H1 (cell line): Measurements from ENCODE around the gene ZNF584. TPM values are rescaled to one million over a fixed set of nuclear protein-coding genes. Genes with fewer than 3 reads are reported as not detected.

Source experiments
- CTCF ChIA-PET: fragments of 300-600 bp; sonication (Branson Sonifier 250); formaldehyde crosslinking; loops from one replicate; lab custom pipeline; 2021; ENCODE audit not compliant: partially characterized antibody; lab: Charles Lee
- POLR2A ChIA-PET: fragments of 300-600 bp; sonication (Branson Sonifier 250); formaldehyde crosslinking; loops from one replicate; lab custom pipeline; 2021; ENCODE audit warnings: inconsistent platforms; ENCODE audit not compliant: partially characterized antibody; lab: Charles Lee
- DNase-seq, 2 experiments: peaks; one replicate each; pipeline versions ENCODE4 v3.0.0 to v3.0.0-alpha.2; 2010 to 2022; ENCODE audit warnings: low spot score in 2 of 2, low read depth in 1 of 2, mixed read lengths in 1 of 2
- FAIRE-seq: peaks from 2 replicates; lab custom pipeline; 2011; peaks lifted over from hg19 to GRCh38; lab: Jason Lieb, UNC
- H2AFZ ChIP-seq: 2 replicates; pipeline ENCODE4 v1.8.1; 2012; ENCODE audit warnings: low read length, inconsistent platforms
- H2AK5ac ChIP-seq: 2 replicates; pipeline ENCODE4 v1.6.1; 2013; ENCODE audit warnings: low read depth, low read length
- H2BK120ac ChIP-seq: replicated peaks from 2 replicates; pipeline ENCODE3; 2013; ENCODE audit warnings: low read depth, low read length, inconsistent platforms
- H2BK12ac ChIP-seq: 2 replicates; pipeline ENCODE4 v1.6.1; 2013; ENCODE audit warnings: low read depth, low read length
- H2BK15ac ChIP-seq: 2 replicates; pipeline ENCODE4 v1.6.1; 2013; ENCODE audit warnings: low read length
- H2BK20ac ChIP-seq: 2 replicates; pipeline ENCODE4 v1.6.1; 2013; ENCODE audit warnings: low read length
- H2BK5ac ChIP-seq: 2 replicates; pipeline ENCODE4 v1.6.1; 2013; ENCODE audit warnings: low read depth, low read length
- H3K14ac ChIP-seq: 2 replicates; pipeline ENCODE4 v1.6.1; 2013; ENCODE audit warnings: inconsistent platforms; ENCODE audit not compliant: insufficient read length
- H3K18ac ChIP-seq: 2 replicates; pipeline ENCODE4 v1.6.1; 2013; ENCODE audit warnings: low read length; ENCODE audit errors: extremely low read depth
- H3K23ac ChIP-seq: 2 replicates; pipeline ENCODE4 v1.6.1; 2013; ENCODE audit warnings: inconsistent platforms; ENCODE audit not compliant: insufficient read length
- H3K23me2 ChIP-seq: 2 replicates; pipeline ENCODE4 v1.6.1; 2013; ENCODE audit warnings: low read depth, low read length
- H3K27ac ChIP-seq: 2 replicates; pipeline ENCODE4 v1.6.1; 2011; ENCODE audit warnings: low read depth, low read length, inconsistent platforms
- H3K27me3 ChIP-seq, 4 experiments: replicated peaks in 1 of 4; 1 replicate in 1 of 4; 2 replicates in 3 of 4; pipeline versions ENCODE4 v1.6.1 to v1.8.1; 2011 to 2013; ENCODE audit warnings: low read length in 3 of 4, mild to moderate bottlenecking in 3 of 4, inconsistent platforms in 2 of 4, mixed read lengths in 2 of 4, moderate library complexity in 1 of 4; ENCODE audit not compliant: control insufficient read depth in 3 of 4, insufficient read depth in 3 of 4; ENCODE audit errors: extremely low read depth in 1 of 4
- H3K36me3 ChIP-seq, 4 experiments: 2 replicates each; pipeline versions ENCODE4 v1.6.1 to v1.8.1; 2011 to 2013; ENCODE audit warnings: mild to moderate bottlenecking in 4 of 4, low read length in 3 of 4, moderate library complexity in 2 of 4, control low read depth in 1 of 4, inconsistent platforms in 1 of 4; ENCODE audit not compliant: insufficient read depth in 4 of 4, control insufficient read depth in 2 of 4
- H3K4ac ChIP-seq: replicated peaks from 2 replicates; pipeline ENCODE3; 2013; ENCODE audit warnings: low read length, low read depth, mixed read lengths, inconsistent platforms; ENCODE audit not compliant: insufficient read length
- H3K4me1 ChIP-seq, 4 experiments: replicated peaks in 1 of 4; 1 replicate in 1 of 4; 2 replicates in 3 of 4; pipeline versions ENCODE4 v1.6.1 to v1.8.1; 2011 to 2013; ENCODE audit warnings: low read length in 3 of 4, inconsistent platforms in 2 of 4, mixed read lengths in 1 of 4; ENCODE audit not compliant: insufficient read depth in 4 of 4, control insufficient read depth in 3 of 4
- H3K4me2 ChIP-seq, 2 experiments: 2 replicates each; pipeline versions ENCODE4 v1.6.1 to v1.8.1; 2011 to 2013; ENCODE audit warnings: low read depth in 2 of 2, low read length in 2 of 2, control low read depth in 1 of 2, inconsistent platforms in 1 of 2, mild to moderate bottlenecking in 1 of 2; ENCODE audit not compliant: insufficient read depth in 1 of 2
- H3K4me3 ChIP-seq, 4 experiments: fragments of 200-600, 300-600 bp in 1 of 4; sonication (generic), shearing (Covaris generic), sonication (Bioruptor Twin) in 1 of 4; 2 replicates each; pipeline versions ENCODE4 v1.5.1 to v1.8.1; 2011 to 2016; ENCODE audit warnings: low read length in 4 of 4, low read depth in 3 of 4, control low read depth in 2 of 4, inconsistent platforms in 2 of 4, mild to moderate bottlenecking in 2 of 4, mixed read lengths in 1 of 4, moderate library complexity in 1 of 4; ENCODE audit not compliant: insufficient read depth in 2 of 4; ENCODE audit errors: extremely low read depth in 1 of 4
- H3K56ac ChIP-seq: replicated peaks from 2 replicates; pipeline ENCODE3; 2013; ENCODE audit warnings: low read depth, mild to moderate bottlenecking, mixed read lengths, low read length, inconsistent platforms; ENCODE audit not compliant: insufficient read length
- H3K79me1 ChIP-seq: 2 replicates; pipeline ENCODE4 v1.6.1; 2013; ENCODE audit warnings: low read depth, low read length, control low read depth
- H3K79me2 ChIP-seq, 2 experiments: 2 replicates each; pipeline versions ENCODE4 v1.6.1 to v1.8.1; 2012 to 2013; ENCODE audit warnings: low read length in 2 of 2, mild to moderate bottlenecking in 2 of 2, inconsistent platforms in 1 of 2; ENCODE audit not compliant: insufficient read depth in 2 of 2, control insufficient read depth in 1 of 2
- H3K9ac ChIP-seq, 4 experiments: replicated peaks in 1 of 4; 1 replicate in 1 of 4; 2 replicates in 3 of 4; pipeline versions ENCODE4 v1.6.1 to v1.8.1; 2011 to 2013; ENCODE audit warnings: low read depth in 3 of 4, low read length in 3 of 4, control low read depth in 2 of 4, mild to moderate bottlenecking in 2 of 4, moderate library complexity in 2 of 4, inconsistent platforms in 1 of 4; ENCODE audit errors: extremely low read depth in 1 of 4
- H3K9me3 ChIP-seq, 2 experiments: 2 replicates each; pipeline versions ENCODE4 v1.6.1 to v1.8.1; 2012 to 2013; ENCODE audit warnings: mild to moderate bottlenecking in 2 of 2, moderate library complexity in 2 of 2, control low read depth in 1 of 2, inconsistent platforms in 1 of 2, low read depth in 1 of 2, low read length in 1 of 2, mixed read lengths in 1 of 2; ENCODE audit not compliant: insufficient read depth in 2 of 2
- H4K20me1 ChIP-seq, 2 experiments: replicated peaks in 1 of 2; 2 replicates each; pipeline versions ENCODE3 to v1.8.1; 2011 to 2013; ENCODE audit warnings: inconsistent platforms in 2 of 2, low read length in 2 of 2, mild to moderate bottlenecking in 1 of 2; ENCODE audit not compliant: insufficient read depth in 2 of 2, control insufficient read depth in 1 of 2
- H4K5ac ChIP-seq: 2 replicates; pipeline ENCODE4 v1.6.1; 2013; ENCODE audit warnings: low read length, low read depth, mixed read lengths, inconsistent platforms; ENCODE audit not compliant: insufficient read length
- H4K8ac ChIP-seq: 2 replicates; pipeline ENCODE4 v1.8.0; 2013; ENCODE audit warnings: mild to moderate bottlenecking, moderate library complexity, low read length, inconsistent platforms; ENCODE audit not compliant: insufficient read depth; ENCODE audit errors: extremely low read depth
- H4K91ac ChIP-seq: replicated peaks from 2 replicates; pipeline ENCODE3; 2013; ENCODE audit warnings: low read length, mixed read lengths, inconsistent platforms; ENCODE audit not compliant: insufficient read length
- ASH2L ChIP-seq: fragments of 200-600, 300-600 bp; sonication (generic); IDR thresholded peaks from one replicate; pipeline ENCODE4 v1.7.1; 2017; ENCODE audit warnings: low read length
- POU5F1 ChIP-seq: IDR thresholded peaks from 2 replicates; pipeline ENCODE4 v1.6.1; 2011; ENCODE audit warnings: low read depth, mild to moderate bottlenecking, low read length, moderate library complexity
- WGBS, 2 experiments: shearing (Covaris generic) in 1 of 2; methylation state at CpG; one replicate each; pipeline versions ENCODE4 v1.1.6 to v1.1.7; 2013 to 2015; ENCODE audit warnings: low lambda C conversion rate in 2 of 2, mixed read lengths in 2 of 2, inconsistent platforms in 1 of 2, low coverage in 1 of 2, missing lambda C conversion rate in 1 of 2; ENCODE audit not compliant: insufficient replicate concordance in 2 of 2, insufficient coverage in 1 of 2, insufficient read length in 1 of 2; ENCODE audit errors: extremely low coverage in 1 of 2, missing lambda C conversion rate in 1 of 2; 5-methylcytosine and 5-hydroxymethylcytosine counted together
- polyA plus RNA-seq, 7 experiments: library from polyadenylated mRNA; depleted of rRNA in 3 of 7; stranded (reverse) in 5 of 7; unstranded in 2 of 7; fragments of >200 nt in 5 of 7; fragments of 200-250 nt in 2 of 7; gene quantifications; 1 replicate in 5 of 7; 2 replicates in 1 of 7; 4 replicates in 1 of 7; pipeline versions ENCODE4 v1.2.1 to v1.2.3, GENCODE V29; 2011 to 2013; ENCODE audit warnings: missing spikeins in 2 of 7, mixed read lengths in 2 of 7
- total RNA-seq: library from RNA; stranded (reverse); fragmentation: NEBNext Ultra II Directional; extraction: Animal tissue kit (Norgen Biotek cat#: 25700); gene quantifications from 2 replicates; pipeline ENCODE4 v1.2.1, GENCODE V29; 2021

The ZNF584 gene
- total and polyA plus RNA-seq, 2 of the 8 experiments (the other 6 are each of a cell fraction or from before 2014, with no cell fraction given) = 2.5 to 5.2 TPM

DNA sequence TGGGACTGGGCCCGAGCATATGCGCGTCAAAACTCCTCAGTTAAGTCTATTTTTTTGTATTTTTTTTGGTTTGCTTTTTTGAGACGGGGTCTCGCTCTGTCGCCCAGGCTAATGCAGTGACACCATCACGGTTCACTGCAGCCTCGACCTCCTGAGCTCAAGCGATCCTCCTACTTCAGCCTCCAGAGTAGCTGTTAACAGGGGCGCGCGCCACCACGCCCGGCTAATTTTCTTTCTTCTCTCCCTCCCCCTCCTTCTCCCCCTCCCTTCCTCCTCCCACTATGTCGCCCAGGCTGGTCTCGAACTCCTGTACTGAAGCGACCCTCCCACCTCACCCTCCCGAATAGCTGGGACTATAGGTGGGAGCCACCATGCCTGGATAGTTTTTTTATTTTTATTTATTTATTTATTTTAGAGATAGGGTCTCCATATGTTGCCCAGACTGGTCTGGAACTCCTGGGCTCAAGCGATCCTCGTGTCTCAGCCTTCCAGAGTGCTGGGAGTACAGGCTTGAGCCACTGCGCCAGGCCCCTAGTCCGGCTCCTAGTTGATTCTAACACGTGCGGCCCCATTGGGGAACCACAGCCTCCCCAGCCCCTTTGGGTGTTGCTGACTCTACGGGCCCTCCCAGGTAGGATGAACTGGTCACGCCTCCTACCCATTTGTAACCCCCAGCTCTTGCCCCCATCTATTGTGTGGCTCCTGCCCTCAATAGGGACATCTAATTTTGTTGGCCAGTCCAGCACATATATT lies 26.8 kb upstream of the ZNF584 start:
- POLR2A ChIA-PET = interaction anchor here (0.7 to 4.0 kb wide), 10 partner anchors 10 to 137 kb away, joined by 3 to 24 read pairs (median 6); partner anchors contain the start of genes RNF225, ZBTB45, ZNF497 and ZSCAN22
- H4K8ac ChIP-seq = no peak overlapping the region; the same call in 1 of the 2 replicates
- peaks cover 0 to 13% (median 8%) of the 10 kb centered on the region in 4 experiments; a peak in 6 of 7 replicates for H3K4me1 ChIP-seq
- no peak overlapping the region for H2AK5ac ChIP-seq
- H3K27me3 ChIP-seq = no peaks in the 10 kb centered on the region
- no peak overlapping the region for H3K23ac ChIP-seq
- no peak for DNase-seq
- CTCF ChIA-PET = interaction anchor here (0.7 kb wide), 2 partner anchors 12 to 34 kb away, joined by 3 read pairs; no protein-coding TSS in a partner anchor
- H3K56ac ChIP-seq = no peak overlapping the region
- H3K4me3 ChIP-seq = peak overlapping the region; percentile 50 to 67 (median 64)
- no peak overlapping the region for H2BK20ac ChIP-seq
- H4K20me1 ChIP-seq = peaks cover 0 to 5% of the 10 kb centered on the region in 2 experiments
- no peak overlapping the region for H4K5ac ChIP-seq
- no peak overlapping the region for H3K27ac ChIP-seq
- H3K9me3 ChIP-seq = no peaks in the 10 kb centered on the region
- no peak for FAIRE-seq
- H3K4ac ChIP-seq = no peak overlapping the region
- no peak overlapping the region for H3K14ac ChIP-seq
- H3K36me3 ChIP-seq = no peaks in the 10 kb centered on the region
- no peaks in the 10 kb centered on the region; a peak in 1 of 4 replicates for H3K79me2 ChIP-seq
- TF ChIP-seq POU5F1 = no peak
- peak; percentile 13 for TF ChIP-seq ASH2L
- no peak overlapping the region for H2BK5ac ChIP-seq
- H3K79me1 ChIP-seq = no peaks in the 10 kb centered on the region; the same call in 1 of the 2 replicates
- H4K91ac ChIP-seq = no peak overlapping the region
- peaks cover 17% of the 10 kb centered on the region for H3K23me2 ChIP-seq
- peak overlapping the region; percentile 66 to 72 for H3K4me2 ChIP-seq
- 47% methylated on average over 26 of the region's 26 CpGs; no CpG with 5 or more reads in 1 of the 2 experiments for WGBS, 2 experiments
- H3K9ac ChIP-seq = peak overlapping the region in 1 of 4 experiments; percentile 22; a peak in 1 of 7 replicates
- no peak overlapping the region for H3K18ac ChIP-seq
- no peak overlapping the region for H2BK120ac ChIP-seq
- H2BK15ac ChIP-seq = no peak overlapping the region
- H2BK12ac ChIP-seq = no peak overlapping the region
- no peak overlapping the region for H2AFZ ChIP-seq
